WTC11 (cell line): ENCODE measurements around the gene VEPH1. TPM values are rescaled to one million over a fixed set of nuclear protein-coding genes. Genes with fewer than 3 reads are reported as not detected.

Source experiments
- ATAC-seq: fragments of 200-7000 bp; cut with Tn5 transposase; 2 replicates; pipeline ENCODE4 v1.10.0; 2021; ENCODE audit warnings: mild to moderate bottlenecking, moderate library complexity
- CTCF ChIA-PET: fragments of 300-600 bp; sonication (Branson Sonifier 250); formaldehyde crosslinking; loops from one replicate; lab custom pipeline; 2021; ENCODE audit warnings: antibody characterized with exemption; lab: Charles Lee
- POLR2A ChIA-PET: fragments of 350-600 bp; sonication (Branson Sonifier 250); formaldehyde crosslinking; loops from one replicate; lab custom pipeline; 2021; ENCODE audit warnings: antibody characterized with exemption; lab: Charles Lee
- DNase-seq: peaks from one replicate; pipeline ENCODE4 v3.0.0; 2021; ENCODE audit warnings: low spot score
- H3K27ac Mint-ChIP-seq: 2 replicates; pipeline ENCODE4 v1.8.0; 2021; ENCODE audit warnings: mixed read lengths
- H3K27me3 Mint-ChIP-seq: 2 replicates; pipeline ENCODE4 v1.8.0; 2021; ENCODE audit warnings: low read depth, mild to moderate bottlenecking, moderate library complexity, mixed read lengths
- H3K36me3 Mint-ChIP-seq: 2 replicates; pipeline ENCODE4 v1.8.0; 2021; ENCODE audit warnings: mixed read lengths
- H3K4me1 Mint-ChIP-seq: 2 replicates; pipeline ENCODE4 v1.8.0; 2022; ENCODE audit warnings: mixed read lengths
- H3K4me3 Mint-ChIP-seq: 2 replicates; pipeline ENCODE4 v1.8.0; 2021; ENCODE audit warnings: mild to moderate bottlenecking, moderate library complexity, mixed read lengths
- H3K9me3 Mint-ChIP-seq: 2 replicates; pipeline ENCODE4 v1.8.0; 2021; ENCODE audit warnings: mixed read lengths
- ELF4 ChIP-seq: sonication (generic); formaldehyde crosslinking; IDR thresholded peaks from 2 replicates; pipeline ENCODE4 v1.8.1; 2022; ENCODE audit warnings: low read depth, mild to moderate bottlenecking, moderate library complexity, missing genetic modification reagents
- GABPB1 ChIP-seq: sonication (generic); formaldehyde crosslinking; IDR thresholded peaks from 2 replicates; pipeline ENCODE4 v1.8.1; 2023; ENCODE audit warnings: mild to moderate bottlenecking, missing genetic modification reagents
- GTF2I ChIP-seq: fragments of 250-450 bp; sonication (Bioruptor Pico); conservative IDR thresholded peaks from 2 replicates; pipeline ENCODE4 v1.4.0; 2021; ENCODE audit warnings: mild to moderate bottlenecking
- MXD4 ChIP-seq: fragments of 250-450 bp; sonication (Bioruptor Pico); IDR thresholded peaks from 2 replicates; pipeline ENCODE4 v1.8.0; 2021; ENCODE audit warnings: mild to moderate bottlenecking, moderate library complexity, borderline replicate concordance
- NFYB ChIP-seq: sonication (generic); formaldehyde crosslinking; conservative IDR thresholded peaks from 2 replicates; pipeline ENCODE4 v1.8.0; 2022; ENCODE audit warnings: low read depth, missing genetic modification reagents
- SOX15 ChIP-seq: fragments of 250-450 bp; sonication (Bioruptor Pico); IDR thresholded peaks from 2 replicates; pipeline ENCODE4 v1.9.0; 2021; ENCODE audit warnings: mild to moderate bottlenecking
- TEAD1 ChIP-seq: sonication (generic); formaldehyde crosslinking; IDR thresholded peaks from 2 replicates; pipeline ENCODE4 v1.8.0; 2022; ENCODE audit warnings: mild to moderate bottlenecking, missing genetic modification reagents
- ZNF671 ChIP-seq: fragments of 250-450 bp; sonication (Bioruptor Pico); IDR thresholded peaks from 2 replicates; pipeline ENCODE4 v1.8.0; 2021; ENCODE audit warnings: mild to moderate bottlenecking
- total RNA-seq: library from RNA; stranded (reverse); gene quantifications from 3 replicates; pipeline ENCODE4 v1.2.3, GENCODE V29; 2021
- TF ChIP-seq, protein P1 (sequence below): sonication (generic); formaldehyde crosslinking; IDR thresholded peaks from 2 replicates; pipeline ENCODE4 v1.8.0; 2022; ENCODE audit warnings: mild to moderate bottlenecking, missing genetic modification reagents
- TF ChIP-seq, protein P2 (sequence below): sonication (generic); formaldehyde crosslinking; IDR thresholded peaks from 2 replicates; pipeline ENCODE4 v1.8.1; 2022; ENCODE audit warnings: mild to moderate bottlenecking, missing genetic modification reagents, moderate library complexity, borderline replicate concordance
- TF ChIP-seq, protein P3 (sequence below): sonication (generic); formaldehyde crosslinking; IDR thresholded peaks from 2 replicates; pipeline ENCODE4 v1.8.1; 2023; ENCODE audit warnings: mild to moderate bottlenecking, missing genetic modification reagents
- TF ChIP-seq, protein P4 (sequence below): fragments of 250-450 bp; sonication (Bioruptor Pico); IDR thresholded peaks from 2 replicates; pipeline ENCODE4 v2.1.2; 2022; ENCODE audit warnings: mild to moderate bottlenecking, moderate library complexity
- TF ChIP-seq, protein P5 (sequence below): sonication (generic); formaldehyde crosslinking; IDR thresholded peaks from 2 replicates; pipeline ENCODE4 v1.8.0; 2022; ENCODE audit warnings: mild to moderate bottlenecking, missing genetic modification reagents
- TF ChIP-seq, protein P6 (sequence below): sonication (generic); formaldehyde crosslinking; IDR thresholded peaks from 2 replicates; pipeline ENCODE4 v1.8.1; 2023; ENCODE audit warnings: mild to moderate bottlenecking, missing genetic modification reagents, moderate library complexity
- TF ChIP-seq, protein P7 (sequence below): sonication (generic); formaldehyde crosslinking; IDR thresholded peaks from 2 replicates; pipeline ENCODE4 v1.8.1; 2023; ENCODE audit warnings: mild to moderate bottlenecking, missing genetic modification reagents
- TF ChIP-seq, protein P8 (sequence below): fragments of 250-450 bp; sonication (Bioruptor Pico); IDR thresholded peaks from 2 replicates; pipeline ENCODE4 v1.9.0; 2021; ENCODE audit warnings: mild to moderate bottlenecking
- TF ChIP-seq, protein P9 (sequence below): sonication (generic); formaldehyde crosslinking; IDR thresholded peaks from 2 replicates; pipeline ENCODE4 v1.8.1; 2023; ENCODE audit warnings: mild to moderate bottlenecking, moderate library complexity, missing genetic modification reagents

VEPH1 gene
- total RNA-seq, 1 experiment from 2014 or later, result 10.8 TPM

DNA sequence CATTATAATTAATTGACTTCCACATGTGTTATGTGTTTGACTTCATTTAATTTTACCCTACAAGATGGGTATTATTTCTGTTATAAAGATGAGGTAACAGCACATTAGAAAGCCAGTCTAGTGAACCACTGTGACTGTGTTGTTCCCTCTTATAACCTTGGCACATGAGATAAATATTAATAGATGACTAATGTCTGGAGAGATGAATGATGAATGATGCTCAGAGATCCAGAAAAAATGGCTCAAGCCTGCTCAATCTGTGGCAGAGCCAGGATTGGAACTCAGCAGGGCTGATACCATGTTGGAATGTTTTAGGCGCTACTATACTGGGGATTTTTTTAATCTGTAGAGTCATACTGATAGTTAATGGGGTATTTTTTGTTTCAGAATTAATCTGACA lies 185.3 kb downstream of the VEPH1 start:
- peaks cover 9% of the 10 kb centered on the region for H3K4me1 Mint-ChIP-seq
- POLR2A ChIA-PET, result no interaction called here
- no peak overlapping the region for H3K4me3 Mint-ChIP-seq
- H3K36me3 Mint-ChIP-seq, result no peaks in the 10 kb centered on the region
- DNase-seq (no peak), ATAC-seq (no peak)
- no peak for TF ChIP-seq ELF4 (CRISPR knock-in tag)
- no peak for TF ChIP-seq GTF2I
- TF ChIP-seq, protein P1, sequence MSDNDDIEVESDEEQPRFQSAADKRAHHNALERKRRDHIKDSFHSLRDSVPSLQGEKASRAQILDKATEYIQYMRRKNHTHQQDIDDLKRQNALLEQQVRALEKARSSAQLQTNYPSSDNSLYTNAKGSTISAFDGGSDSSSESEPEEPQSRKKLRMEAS (CRISPR knock-in tag), result no peak
- TF ChIP-seq MXD4 (CRISPR knock-in tag), result no peak
- TF ChIP-seq, protein P2, sequence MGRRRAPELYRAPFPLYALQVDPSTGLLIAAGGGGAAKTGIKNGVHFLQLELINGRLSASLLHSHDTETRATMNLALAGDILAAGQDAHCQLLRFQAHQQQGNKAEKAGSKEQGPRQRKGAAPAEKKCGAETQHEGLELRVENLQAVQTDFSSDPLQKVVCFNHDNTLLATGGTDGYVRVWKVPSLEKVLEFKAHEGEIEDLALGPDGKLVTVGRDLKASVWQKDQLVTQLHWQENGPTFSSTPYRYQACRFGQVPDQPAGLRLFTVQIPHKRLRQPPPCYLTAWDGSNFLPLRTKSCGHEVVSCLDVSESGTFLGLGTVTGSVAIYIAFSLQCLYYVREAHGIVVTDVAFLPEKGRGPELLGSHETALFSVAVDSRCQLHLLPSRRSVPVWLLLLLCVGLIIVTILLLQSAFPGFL, result no peak
- TF ChIP-seq, protein P3, sequence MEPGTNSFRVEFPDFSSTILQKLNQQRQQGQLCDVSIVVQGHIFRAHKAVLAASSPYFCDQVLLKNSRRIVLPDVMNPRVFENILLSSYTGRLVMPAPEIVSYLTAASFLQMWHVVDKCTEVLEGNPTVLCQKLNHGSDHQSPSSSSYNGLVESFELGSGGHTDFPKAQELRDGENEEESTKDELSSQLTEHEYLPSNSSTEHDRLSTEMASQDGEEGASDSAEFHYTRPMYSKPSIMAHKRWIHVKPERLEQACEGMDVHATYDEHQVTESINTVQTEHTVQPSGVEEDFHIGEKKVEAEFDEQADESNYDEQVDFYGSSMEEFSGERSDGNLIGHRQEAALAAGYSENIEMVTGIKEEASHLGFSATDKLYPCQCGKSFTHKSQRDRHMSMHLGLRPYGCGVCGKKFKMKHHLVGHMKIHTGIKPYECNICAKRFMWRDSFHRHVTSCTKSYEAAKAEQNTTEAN (CRISPR knock-in tag), result no peak
- no peak for TF ChIP-seq SOX15 (CRISPR knock-in tag)
- TF ChIP-seq, protein P4, sequence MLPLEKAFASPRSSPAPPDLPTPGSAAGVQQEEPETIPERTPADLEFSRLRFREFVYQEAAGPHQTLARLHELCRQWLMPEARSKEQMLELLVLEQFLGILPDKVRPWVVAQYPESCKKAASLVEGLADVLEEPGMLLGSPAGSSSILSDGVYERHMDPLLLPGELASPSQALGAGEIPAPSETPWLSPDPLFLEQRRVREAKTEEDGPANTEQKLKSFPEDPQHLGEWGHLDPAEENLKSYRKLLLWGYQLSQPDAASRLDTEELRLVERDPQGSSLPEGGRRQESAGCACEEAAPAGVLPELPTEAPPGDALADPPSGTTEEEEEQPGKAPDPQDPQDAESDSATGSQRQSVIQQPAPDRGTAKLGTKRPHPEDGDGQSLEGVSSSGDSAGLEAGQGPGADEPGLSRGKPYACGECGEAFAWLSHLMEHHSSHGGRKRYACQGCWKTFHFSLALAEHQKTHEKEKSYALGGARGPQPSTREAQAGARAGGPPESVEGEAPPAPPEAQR, result no peak
- TF ChIP-seq, protein P5, sequence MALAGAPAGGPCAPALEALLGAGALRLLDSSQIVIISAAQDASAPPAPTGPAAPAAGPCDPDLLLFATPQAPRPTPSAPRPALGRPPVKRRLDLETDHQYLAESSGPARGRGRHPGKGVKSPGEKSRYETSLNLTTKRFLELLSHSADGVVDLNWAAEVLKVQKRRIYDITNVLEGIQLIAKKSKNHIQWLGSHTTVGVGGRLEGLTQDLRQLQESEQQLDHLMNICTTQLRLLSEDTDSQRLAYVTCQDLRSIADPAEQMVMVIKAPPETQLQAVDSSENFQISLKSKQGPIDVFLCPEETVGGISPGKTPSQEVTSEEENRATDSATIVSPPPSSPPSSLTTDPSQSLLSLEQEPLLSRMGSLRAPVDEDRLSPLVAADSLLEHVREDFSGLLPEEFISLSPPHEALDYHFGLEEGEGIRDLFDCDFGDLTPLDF (CRISPR knock-in tag), result no peak
- no peak for TF ChIP-seq GABPB1
- TF ChIP-seq, protein P6, sequence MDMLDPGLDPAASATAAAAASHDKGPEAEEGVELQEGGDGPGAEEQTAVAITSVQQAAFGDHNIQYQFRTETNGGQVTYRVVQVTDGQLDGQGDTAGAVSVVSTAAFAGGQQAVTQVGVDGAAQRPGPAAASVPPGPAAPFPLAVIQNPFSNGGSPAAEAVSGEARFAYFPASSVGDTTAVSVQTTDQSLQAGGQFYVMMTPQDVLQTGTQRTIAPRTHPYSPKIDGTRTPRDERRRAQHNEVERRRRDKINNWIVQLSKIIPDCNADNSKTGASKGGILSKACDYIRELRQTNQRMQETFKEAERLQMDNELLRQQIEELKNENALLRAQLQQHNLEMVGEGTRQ (CRISPR knock-in tag), result no peak
- no peak for TF ChIP-seq TEAD1
- TF ChIP-seq, protein P7, sequence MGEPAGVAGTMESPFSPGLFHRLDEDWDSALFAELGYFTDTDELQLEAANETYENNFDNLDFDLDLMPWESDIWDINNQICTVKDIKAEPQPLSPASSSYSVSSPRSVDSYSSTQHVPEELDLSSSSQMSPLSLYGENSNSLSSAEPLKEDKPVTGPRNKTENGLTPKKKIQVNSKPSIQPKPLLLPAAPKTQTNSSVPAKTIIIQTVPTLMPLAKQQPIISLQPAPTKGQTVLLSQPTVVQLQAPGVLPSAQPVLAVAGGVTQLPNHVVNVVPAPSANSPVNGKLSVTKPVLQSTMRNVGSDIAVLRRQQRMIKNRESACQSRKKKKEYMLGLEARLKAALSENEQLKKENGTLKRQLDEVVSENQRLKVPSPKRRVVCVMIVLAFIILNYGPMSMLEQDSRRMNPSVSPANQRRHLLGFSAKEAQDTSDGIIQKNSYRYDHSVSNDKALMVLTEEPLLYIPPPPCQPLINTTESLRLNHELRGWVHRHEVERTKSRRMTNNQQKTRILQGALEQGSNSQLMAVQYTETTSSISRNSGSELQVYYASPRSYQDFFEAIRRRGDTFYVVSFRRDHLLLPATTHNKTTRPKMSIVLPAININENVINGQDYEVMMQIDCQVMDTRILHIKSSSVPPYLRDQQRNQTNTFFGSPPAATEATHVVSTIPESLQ (CRISPR knock-in tag), result no peak
- no peak for TF ChIP-seq NFYB (CRISPR knock-in tag)
- TF ChIP-seq, protein P8, sequence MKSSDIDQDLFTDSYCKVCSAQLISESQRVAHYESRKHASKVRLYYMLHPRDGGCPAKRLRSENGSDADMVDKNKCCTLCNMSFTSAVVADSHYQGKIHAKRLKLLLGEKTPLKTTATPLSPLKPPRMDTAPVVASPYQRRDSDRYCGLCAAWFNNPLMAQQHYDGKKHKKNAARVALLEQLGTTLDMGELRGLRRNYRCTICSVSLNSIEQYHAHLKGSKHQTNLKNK, result no peak
- no peak for TF ChIP-seq ZNF671 (CRISPR knock-in tag)
- TF ChIP-seq, protein P9, sequence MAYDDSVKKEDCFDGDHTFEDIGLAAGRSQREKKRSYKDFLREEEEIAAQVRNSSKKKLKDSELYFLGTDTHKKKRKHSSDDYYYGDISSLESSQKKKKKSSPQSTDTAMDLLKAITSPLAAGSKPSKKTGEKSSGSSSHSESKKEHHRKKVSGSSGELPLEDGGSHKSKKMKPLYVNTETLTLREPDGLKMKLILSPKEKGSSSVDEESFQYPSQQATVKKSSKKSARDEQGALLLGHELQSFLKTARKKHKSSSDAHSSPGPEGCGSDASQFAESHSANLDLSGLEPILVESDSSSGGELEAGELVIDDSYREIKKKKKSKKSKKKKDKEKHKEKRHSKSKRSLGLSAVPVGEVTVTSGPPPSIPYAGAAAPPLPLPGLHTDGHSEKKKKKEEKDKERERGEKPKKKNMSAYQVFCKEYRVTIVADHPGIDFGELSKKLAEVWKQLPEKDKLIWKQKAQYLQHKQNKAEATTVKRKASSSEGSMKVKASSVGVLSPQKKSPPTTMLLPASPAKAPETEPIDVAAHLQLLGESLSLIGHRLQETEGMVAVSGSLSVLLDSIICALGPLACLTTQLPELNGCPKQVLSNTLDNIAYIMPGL (CRISPR knock-in tag), result no peak
- no peaks in the 10 kb centered on the region for H3K27me3 Mint-ChIP-seq
- H3K9me3 Mint-ChIP-seq, result no peaks in the 10 kb centered on the region
- CTCF ChIA-PET, result no interaction called here
- H3K27ac Mint-ChIP-seq, result no peak overlapping the region
